Measurements from ENCODE around the gene UBE4B.

The UBE4B gene

GRCh38 chr1:10032590-10033358, at the start of gene UBE4B:
TSS of gene UBE4B (plus strand) at chr1:10032958. CDS start at chr1:10033671, 713 bp downstream.
- H3K4me3 ChIP-seq (ENCODE audit: low read depth, low read length): peak within 1 kb of the TSS; percentile 97
- in situ Hi-C loops (cut with HindIII; ENCODE audit: low sequenced_read_pairs): no loop called here
- peak; percentile 80 for TF ChIP-seq CTCF (IDR thresholded peaks at IDR 0.05; ENCODE audit: low read depth, low read length)
- DNase-seq (ENCODE audit: low read depth, low spot score): peak; percentile 99

- no peak for DNase-seq (ENCODE audit: low read depth, low spot score)
- TF ChIP-seq CTCF (IDR thresholded peaks at IDR 0.05; ENCODE audit: low read depth, low read length): no peak
- in situ Hi-C loops (cut with HindIII; ENCODE audit: low sequenced_read_pairs): no loop called here
- no peak overlapping the region for H3K4me3 ChIP-seq (ENCODE audit: low read depth, low read length)
These were observed 48.5 kb upstream of the UBE4B start for GRCh38 chr1:9984253-9984652.

GRCh38 chr1:9985001-9985400, 47.8 kb upstream of the UBE4B start:
- no peak for TF ChIP-seq CTCF (IDR thresholded peaks at IDR 0.05; ENCODE audit: low read depth, low read length)
- no peak for DNase-seq (ENCODE audit: low read depth, low spot score)
- in situ Hi-C loops (cut with HindIII; ENCODE audit: low sequenced_read_pairs): no loop called here
- no peak overlapping the region for H3K4me3 ChIP-seq (ENCODE audit: low read depth, low read length)

- in situ Hi-C loops (cut with HindIII; ENCODE audit: low sequenced_read_pairs): no loop called here
- no peak overlapping the region for H3K4me3 ChIP-seq (ENCODE audit: low read depth, low read length)
- no peak for TF ChIP-seq CTCF (IDR thresholded peaks at IDR 0.05; ENCODE audit: low read depth, low read length)
- no peak for DNase-seq (ENCODE audit: low read depth, low spot score)
These were observed 43.0 kb upstream of the UBE4B start for GRCh38 chr1:9989773-9990172.

- in situ Hi-C loops (cut with HindIII; ENCODE audit: low sequenced_read_pairs): no loop called here
- DNase-seq (ENCODE audit: low read depth, low spot score): no peak
- no peak overlapping the region for H3K4me3 ChIP-seq (ENCODE audit: low read depth, low read length)
- TF ChIP-seq CTCF (IDR thresholded peaks at IDR 0.05; ENCODE audit: low read depth, low read length): no peak
These were observed 41.8 kb upstream of the UBE4B start for GRCh38 chr1:9990944-9991343.

- no peak for TF ChIP-seq CTCF (IDR thresholded peaks at IDR 0.05; ENCODE audit: low read depth, low read length)
- DNase-seq (ENCODE audit: low read depth, low spot score): no peak
- in situ Hi-C loops (cut with HindIII; ENCODE audit: low sequenced_read_pairs): no loop called here
- H3K4me3 ChIP-seq (ENCODE audit: low read depth, low read length): no peak overlapping the region
These were observed 39.8 kb upstream of the UBE4B start for GRCh38 chr1:9992910-9993309.

All from astrocyte of the spinal cord (primary cell).